SK-N-SH (cell line): ENCODE results near the gene DNAJC9. TPM values are rescaled to one million over a fixed set of nuclear protein-coding genes. Genes with fewer than 3 reads are reported as not detected.

Experiments used
- CTCF ChIA-PET: fragments of 300-600, 350-600 bp; formaldehyde crosslinking; extraction: SDS; loops from one replicate; lab custom pipeline; 2021; lab: Yijun Ruan, JAX
- POLR2A ChIA-PET: fragments of 350-600 bp; sonication (Branson Sonifier 250); formaldehyde crosslinking; extraction: SDS; loops from one replicate; lab custom pipeline; 2020; ENCODE audit warnings: antibody characterized with exemption, inconsistent platforms; lab: Yijun Ruan, JAX
- DNase-seq: peaks from one replicate; pipeline ENCODE4 v3.0.0; 2012
- H2AFZ ChIP-seq: fragments of 200-600 bp; sonication (generic); 2 replicates; pipeline ENCODE4 v1.8.1; 2016; ENCODE audit warnings: antibody characterized with exemption, mild to moderate bottlenecking, low read depth
- H3F3A ChIP-seq: fragments of 200-600 bp; sonication (generic); replicated peaks from 2 replicates; pipeline ENCODE3; 2016; ENCODE audit warnings: antibody characterized with exemption, mild to moderate bottlenecking; ENCODE audit not compliant: insufficient read depth
- H3K27ac ChIP-seq, 2 experiments: fragments of 200-500 bp in 1 of 2; fragments of 200-600 bp in 1 of 2; sonication (Bioruptor generic) in 1 of 2; sonication (generic), shearing (Covaris generic) in 1 of 2; 2 replicates each; pipeline versions ENCODE4 v1.5.1 to v1.6.1; 2014 to 2016; ENCODE audit warnings: low read depth in 2 of 2, inconsistent platforms in 1 of 2, low read length in 1 of 2, mild to moderate bottlenecking in 1 of 2, mixed read lengths in 1 of 2
- H3K27me3 ChIP-seq: fragments of 200-600 bp; sonication (generic), shearing (Covaris generic); 2 replicates; pipeline ENCODE4 v1.6.1; 2016; ENCODE audit warnings: mixed run types; ENCODE audit not compliant: insufficient read depth
- H3K36me3 ChIP-seq, 2 experiments: fragments of 200-500 bp in 1 of 2; fragments of 200-600 bp in 1 of 2; sonication (Bioruptor generic) in 1 of 2; sonication (generic) in 1 of 2; replicated peaks in 1 of 2; 2 replicates each; pipeline versions ENCODE3 to v1.5.1; 2014 to 2016; ENCODE audit warnings: low read length in 1 of 2, mild to moderate bottlenecking in 1 of 2; ENCODE audit not compliant: insufficient read depth in 2 of 2, control insufficient read depth in 1 of 2
- H3K4me1 ChIP-seq, 2 experiments: fragments of 200-500 bp in 1 of 2; fragments of 200-600 bp in 1 of 2; sonication (Bioruptor generic) in 1 of 2; sonication (generic), shearing (Covaris generic) in 1 of 2; 2 replicates each; pipeline versions ENCODE4 v1.5.1 to v1.6.1; 2014 to 2016; ENCODE audit warnings: low read depth in 1 of 2, low read length in 1 of 2, mixed run types in 1 of 2; ENCODE audit not compliant: insufficient read depth in 2 of 2, control insufficient read depth in 1 of 2
- H3K4me2 ChIP-seq: fragments of 200-600 bp; sonication (generic), shearing (Covaris generic); 2 replicates; pipeline ENCODE4 v1.6.1; 2017; ENCODE audit warnings: mixed run types
- H3K4me3 ChIP-seq, 2 experiments: fragments of 200-500 bp in 1 of 2; fragments of 200-600 bp in 1 of 2; sonication (Bioruptor generic) in 1 of 2; sonication (generic), shearing (Covaris generic) in 1 of 2; 2 replicates each; pipeline versions ENCODE4 v1.5.1 to v1.8.1; 2014 to 2016; ENCODE audit warnings: low read depth in 2 of 2, inconsistent platforms in 1 of 2, low read length in 1 of 2, mild to moderate bottlenecking in 1 of 2, mixed read lengths in 1 of 2, moderate library complexity in 1 of 2
- H3K79me2 ChIP-seq: fragments of 200-600 bp; sonication (generic); 2 replicates; pipeline ENCODE4 v1.8.1; 2017; ENCODE audit warnings: mild to moderate bottlenecking; ENCODE audit not compliant: insufficient read depth
- H3K9ac ChIP-seq: fragments of 200-600 bp; sonication (generic); 2 replicates; pipeline ENCODE4 v1.6.1; 2017; ENCODE audit warnings: mixed run types
- H3K9me2 ChIP-seq: fragments of 200-600 bp; sonication (generic); 2 replicates; pipeline ENCODE4 v1.6.1; 2017; ENCODE audit warnings: mixed run types
- H3K9me3 ChIP-seq: fragments of 200-600 bp; sonication (generic); 2 replicates; pipeline ENCODE4 v1.6.1; 2017; ENCODE audit warnings: mixed run types, mild to moderate bottlenecking, moderate library complexity
- H4K20me1 ChIP-seq: fragments of 200-600 bp; sonication (generic); 2 replicates; pipeline ENCODE4 v1.6.1; 2017; ENCODE audit warnings: mild to moderate bottlenecking, mixed run types; ENCODE audit not compliant: insufficient read depth
- CHD2 ChIP-seq: fragments of 150-350 bp; IDR thresholded peaks from 2 replicates; pipeline ENCODE4 v1.6.1; 2018; ENCODE audit warnings: low read length; ENCODE audit not compliant: partially characterized antibody
- CTCF ChIP-seq: fragments of 200-600 bp; sonication (generic); IDR thresholded peaks from 2 replicates; pipeline ENCODE4 v1.6.1; 2017; ENCODE audit warnings: antibody characterized with exemption, mild to moderate bottlenecking, moderate library complexity
- ELF1 ChIP-seq: IDR thresholded peaks from 2 replicates; pipeline ENCODE4 v1.4.0; 2012
- EZH2phosphoT487 ChIP-seq: fragments of 200-600 bp; sonication (generic); IDR thresholded peaks from 2 replicates; pipeline ENCODE4 v1.6.1; 2017; ENCODE audit warnings: low read depth, mixed run types, mild to moderate bottlenecking, antibody characterized with exemption, moderate library complexity, borderline replicate concordance
- FOSL2 ChIP-seq: IDR thresholded peaks from 2 replicates; pipeline ENCODE4 v1.4.0; 2012; ENCODE audit warnings: low read depth, mild to moderate bottlenecking, moderate library complexity, borderline replicate concordance
- FOXJ3 ChIP-seq: sonication (generic); formaldehyde crosslinking; IDR thresholded peaks from 2 replicates; pipeline ENCODE4 v1.5.1; 2020; ENCODE audit warnings: mild to moderate bottlenecking, missing genetic modification reagents
- FOXM1 ChIP-seq: IDR thresholded peaks from 2 replicates; pipeline ENCODE4 v1.4.0; 2012; ENCODE audit warnings: low read depth, mild to moderate bottlenecking
- GATA2 ChIP-seq: sonication (generic); formaldehyde crosslinking; IDR thresholded peaks from 2 replicates; pipeline ENCODE4 v1.5.0; 2020; ENCODE audit warnings: mild to moderate bottlenecking, missing genetic modification reagents
- JUND ChIP-seq: IDR thresholded peaks from 2 replicates; pipeline ENCODE4 v1.4.0; 2012
- MAX ChIP-seq: IDR thresholded peaks from 2 replicates; pipeline ENCODE4 v1.4.0; 2012; ENCODE audit warnings: low read depth
- MXI1 ChIP-seq: IDR thresholded peaks from 2 replicates; pipeline ENCODE4 v1.6.1; 2012; ENCODE audit warnings: mild to moderate bottlenecking, low read depth, low read length, improper control_type of control experiment
- NFIC ChIP-seq: IDR thresholded peaks from 2 replicates; pipeline ENCODE4 v1.4.0; 2012; ENCODE audit warnings: borderline replicate concordance
- PBX3 ChIP-seq: IDR thresholded peaks from 2 replicates; pipeline ENCODE4; 2012
- POLR2AphosphoS5 ChIP-seq: IDR thresholded peaks from 2 replicates; pipeline ENCODE4 v1.6.1; 2012; ENCODE audit warnings: low read depth, low read length
- RAD21 ChIP-seq: IDR thresholded peaks from 2 replicates; pipeline ENCODE4 v1.6.1; 2012; ENCODE audit warnings: mild to moderate bottlenecking, low read length
- RXRA ChIP-seq: IDR thresholded peaks from 2 replicates; pipeline ENCODE4 v1.4.0; 2012; ENCODE audit warnings: low read depth, mild to moderate bottlenecking, borderline replicate concordance
- SIN3A ChIP-seq: IDR thresholded peaks from 2 replicates; pipeline ENCODE4 v1.6.1; 2012; ENCODE audit warnings: low read depth, mild to moderate bottlenecking, low read length, moderate library complexity, borderline replicate concordance
- SMC3 ChIP-seq: IDR thresholded peaks from 2 replicates; pipeline ENCODE4 v1.6.1; 2012; ENCODE audit warnings: low read depth, low read length, improper control_type of control experiment
- TEAD4 ChIP-seq: IDR thresholded peaks from 2 replicates; pipeline ENCODE4 v1.4.0; 2012; ENCODE audit warnings: mild to moderate bottlenecking, borderline replicate concordance; ENCODE audit not compliant: insufficient read depth
- USF2 ChIP-seq: fragments of 150-350 bp; IDR thresholded peaks from 2 replicates; pipeline ENCODE4 v1.6.1; 2017; ENCODE audit warnings: antibody characterized with exemption, low read length, low read depth, borderline replicate concordance
- YY1 ChIP-seq: IDR thresholded peaks from 2 replicates; pipeline ENCODE4 v1.4.0; 2012; ENCODE audit warnings: low read depth, mild to moderate bottlenecking
- ZBTB33 ChIP-seq: IDR thresholded peaks from 2 replicates; pipeline ENCODE4 v1.4.0; 2012; ENCODE audit warnings: low read depth, borderline replicate concordance
- WGBS: methylation state at CpG from one replicate; pipeline ENCODE4 v1.1.6; 2017; ENCODE audit warnings: low lambda C conversion rate; 5-methylcytosine and 5-hydroxymethylcytosine counted together
- polyA plus RNA-seq, 3 experiments: library from polyadenylated mRNA; depleted of rRNA; stranded (reverse); fragments of >200 nt; gene quantifications; 2 replicates each; pipeline ENCODE4 v1.2.3, GENCODE V29; 2012

DNAJC9 gene
- polyA plus RNA-seq, 1 of the 3 experiments (the other 2 are of a cell fraction): 23.9 TPM

- Histone ChIP-seq H3K27ac (no peak overlapping the region), H3K4me3 (no peak overlapping the region), H3K4me1 (no peaks in the 10 kb centered on the region), H3K27me3 (no peaks in the 10 kb centered on the region), H3F3A (peaks cover 8% of the 10 kb centered on the region), H4K20me1 (no peaks in the 10 kb centered on the region), H2AFZ (no peak overlapping the region), H3K9me3 (no peaks in the 10 kb centered on the region), H3K9ac (no peak overlapping the region), H3K79me2 (no peaks in the 10 kb centered on the region), H3K36me3 (peaks cover 35 to 47% of the 10 kb centered on the region in 2 experiments), H3K4me2 (no peak overlapping the region), H3K9me2 (no peaks in the 10 kb centered on the region)
- DNase-seq: no peak
- POLR2A ChIA-PET: no interaction called here
- 93% methylated on average over 3 of the region's 3 CpGs for WGBS
- CTCF ChIA-PET: no interaction called here
- no peak for TF ChIP-seq NFIC
- TF ChIP-seq PBX3: no peak
- no peak for TF ChIP-seq JUND
- TF ChIP-seq GATA2 (CRISPR knock-in tag): no peak
- no peak for TF ChIP-seq RXRA
- no peak for TF ChIP-seq USF2
- TF ChIP-seq MAX: no peak
- TF ChIP-seq ELF1: no peak
- no peak for TF ChIP-seq FOSL2
- TF ChIP-seq, all 33 proteins: peak for 0
Measured at GRCh38 chr10:73228247-73228646, 18.8 kb downstream of the DNAJC9 start.

- no peaks in the 10 kb centered on the region for H3K9me2 ChIP-seq
- H3K4me2 ChIP-seq: no peak overlapping the region
- no peak overlapping the region for H3K4me3 ChIP-seq
- H3K36me3 ChIP-seq: peaks cover 35 to 39% of the 10 kb centered on the region in 2 experiments
- peaks cover 4% of the 10 kb centered on the region for H3F3A ChIP-seq
- no peaks in the 10 kb centered on the region for H4K20me1 ChIP-seq
- DNase-seq: no peak
- no peak overlapping the region for H3K9ac ChIP-seq
- H3K4me1 ChIP-seq: no peaks in the 10 kb centered on the region
- ChIA-PET POLR2A (no interaction called here), CTCF (no interaction called here)
- H2AFZ ChIP-seq: no peak overlapping the region
- no peaks in the 10 kb centered on the region for H3K27me3 ChIP-seq
- no peaks in the 10 kb centered on the region for H3K79me2 ChIP-seq
- H3K9me3 ChIP-seq: no peaks in the 10 kb centered on the region
- H3K27ac ChIP-seq: no peak overlapping the region
- TF ChIP-seq SIN3A: no peak
- no peak for TF ChIP-seq TEAD4
- no peak for TF ChIP-seq FOXM1
- no peak for TF ChIP-seq SMC3
- no peak for TF ChIP-seq GATA2 (CRISPR knock-in tag)
- TF ChIP-seq MXI1: no peak
- no peak for TF ChIP-seq RAD21
- no peak for TF ChIP-seq FOXJ3 (CRISPR knock-in tag)
- TF ChIP-seq PBX3: no peak
- no peak for TF ChIP-seq YY1
- no peak for TF ChIP-seq ZBTB33
- no peak for TF ChIP-seq CTCF
- no peak for TF ChIP-seq FOSL2
- TF ChIP-seq EZH2phosphoT487: no peak
- TF ChIP-seq CHD2: no peak
- no peak for TF ChIP-seq POLR2AphosphoS5
- no peak for TF ChIP-seq RXRA
Measured at GRCh38 chr10:73226663-73227062, 20.4 kb downstream of the DNAJC9 start.
